ENCODE results near the gene PYROXD2.
"Not testable (repeated sequence)": the region's sequence is repeated elsewhere in the genome, so short reads cannot be mapped to it uniquely, and the experiment has no call there.

Gene PYROXD2

GRCh38 chr10:98383134-98383667 lies 31.8 kb downstream of the PYROXD2 start:
- not testable (repeated sequence) for H3K9me3 ChIP-seq (ENCODE audit: control insufficient read depth in 5 of 5, low read length in 5 of 5); H3K27me3 ChIP-seq (ENCODE audit: control insufficient read depth in 5 of 5, insufficient read depth in 4 of 5, low read length in 5 of 5); H3K9ac ChIP-seq (ENCODE audit: low read length in 5 of 5); H3K4me3 ChIP-seq (ENCODE audit: low read depth in 1 of 5, low read length in 5 of 5); H3K27ac ChIP-seq (ENCODE audit: low read depth, low read length)
- peaks cover 0 to 51% (median 29%) of the 10 kb centered on the region in 5 donors for H3K36me3 ChIP-seq (ENCODE audit: control insufficient read depth in 5 of 5, insufficient read depth in 5 of 5, low read length in 5 of 5)
- peaks cover 0 to 14% (median 0%) of the 10 kb centered on the region in 5 donors for H3K4me1 ChIP-seq (ENCODE audit: control insufficient read depth in 5 of 5, insufficient read depth in 5 of 5, low read length in 5 of 5)

GRCh38 chr10:98382691-98383101 lies 32.3 kb downstream of the PYROXD2 start:
- no peaks in the 10 kb centered on the region for H3K27me3 ChIP-seq (ENCODE audit: control insufficient read depth in 5 of 5, insufficient read depth in 4 of 5, low read length in 5 of 5)
- peaks cover 0 to 46% (median 27%) of the 10 kb centered on the region in 5 donors for H3K36me3 ChIP-seq (ENCODE audit: control insufficient read depth in 5 of 5, insufficient read depth in 5 of 5, low read length in 5 of 5)
- peaks cover 0 to under 1% (median 0%) of the 10 kb centered on the region in 5 donors for H3K9me3 ChIP-seq (ENCODE audit: control insufficient read depth in 5 of 5, low read length in 5 of 5)
- H3K4me1 ChIP-seq (ENCODE audit: control insufficient read depth in 5 of 5, insufficient read depth in 5 of 5, low read length in 5 of 5), result peaks cover 0 to 14% (median 0%) of the 10 kb centered on the region in 5 donors
- H3K27ac ChIP-seq (ENCODE audit: low read depth, low read length), result no peak overlapping the region
- no peak overlapping the region for H3K9ac ChIP-seq (ENCODE audit: low read length in 5 of 5)
- no peak overlapping the region for H3K4me3 ChIP-seq (ENCODE audit: low read depth in 1 of 5, low read length in 5 of 5)

GRCh38 chr10:98380493-98381339 lies 34.3 kb downstream of the PYROXD2 start:
- Histone ChIP-seq H3K4me1 (ENCODE audit: control insufficient read depth in 5 of 5, insufficient read depth in 5 of 5, low read length in 5 of 5) (peaks cover 0 to 13% (median 0%) of the 10 kb centered on the region in 5 donors), H3K27ac (ENCODE audit: low read depth, low read length) (no peak overlapping the region), H3K36me3 (ENCODE audit: control insufficient read depth in 5 of 5, insufficient read depth in 5 of 5, low read length in 5 of 5) (peaks cover 0 to 35% (median 21%) of the 10 kb centered on the region in 5 donors), H3K27me3 (ENCODE audit: control insufficient read depth in 5 of 5, insufficient read depth in 4 of 5, low read length in 5 of 5) (no peaks in the 10 kb centered on the region), H3K9me3 (ENCODE audit: control insufficient read depth in 5 of 5, low read length in 5 of 5) (peaks cover 0 to 6% (median 4%) of the 10 kb centered on the region in 5 donors), H3K4me3 (ENCODE audit: low read depth in 1 of 5, low read length in 5 of 5) (no peak overlapping the region), H3K9ac (ENCODE audit: low read length in 5 of 5) (no peak overlapping the region)

- Histone ChIP-seq H3K9me3 (ENCODE audit: control insufficient read depth in 5 of 5, low read length in 5 of 5) (peaks cover 0 to 6% (median 4%) of the 10 kb centered on the region in 5 donors), H3K4me1 (ENCODE audit: control insufficient read depth in 5 of 5, insufficient read depth in 5 of 5, low read length in 5 of 5) (peaks cover 0 to 16% (median 2%) of the 10 kb centered on the region in 5 donors), H3K27ac (ENCODE audit: low read depth, low read length) (no peak overlapping the region), H3K9ac (ENCODE audit: low read length in 5 of 5) (no peak overlapping the region), H3K36me3 (ENCODE audit: control insufficient read depth in 5 of 5, insufficient read depth in 5 of 5, low read length in 5 of 5) (peaks cover 0 to 20% (median 5%) of the 10 kb centered on the region in 5 donors), H3K27me3 (ENCODE audit: control insufficient read depth in 5 of 5, insufficient read depth in 4 of 5, low read length in 5 of 5) (no peaks in the 10 kb centered on the region), H3K4me3 (ENCODE audit: low read depth in 1 of 5, low read length in 5 of 5) (no peak overlapping the region)
These were observed 36.3 kb downstream of the PYROXD2 start for GRCh38 chr10:98378722-98379121.

GRCh38 chr10:98377536-98377935 lies 37.4 kb downstream of the PYROXD2 start:
- Histone ChIP-seq H3K36me3 (ENCODE audit: control insufficient read depth in 5 of 5, insufficient read depth in 5 of 5, low read length in 5 of 5) (peaks cover 0 to 9% (median 0%) of the 10 kb centered on the region in 5 donors), H3K4me3 (ENCODE audit: low read depth in 1 of 5, low read length in 5 of 5) (no peak overlapping the region), H3K27ac (ENCODE audit: low read depth, low read length) (no peak overlapping the region), H3K27me3 (ENCODE audit: control insufficient read depth in 5 of 5, insufficient read depth in 4 of 5, low read length in 5 of 5) (no peaks in the 10 kb centered on the region), H3K9me3 (ENCODE audit: control insufficient read depth in 5 of 5, low read length in 5 of 5) (peaks cover 0 to 6% (median 4%) of the 10 kb centered on the region in 5 donors), H3K9ac (ENCODE audit: low read length in 5 of 5) (no peak overlapping the region), H3K4me1 (ENCODE audit: control insufficient read depth in 5 of 5, insufficient read depth in 5 of 5, low read length in 5 of 5) (peaks cover 0 to 18% (median 2%) of the 10 kb centered on the region in 5 donors)

- peaks cover 0 to 6% (median 4%) of the 10 kb centered on the region in 5 donors for H3K9me3 ChIP-seq (ENCODE audit: control insufficient read depth in 5 of 5, low read length in 5 of 5)
- H3K4me1 ChIP-seq (ENCODE audit: control insufficient read depth in 5 of 5, insufficient read depth in 5 of 5, low read length in 5 of 5), result peaks cover 0 to 18% (median 2%) of the 10 kb centered on the region in 5 donors
- no peak overlapping the region for H3K27ac ChIP-seq (ENCODE audit: low read depth, low read length)
- H3K4me3 ChIP-seq (ENCODE audit: low read depth in 1 of 5, low read length in 5 of 5), result no peak overlapping the region
- peaks cover 0 to 8% (median 0%) of the 10 kb centered on the region in 5 donors for H3K36me3 ChIP-seq (ENCODE audit: control insufficient read depth in 5 of 5, insufficient read depth in 5 of 5, low read length in 5 of 5)
- H3K27me3 ChIP-seq (ENCODE audit: control insufficient read depth in 5 of 5, insufficient read depth in 4 of 5, low read length in 5 of 5), result no peaks in the 10 kb centered on the region
- H3K9ac ChIP-seq (ENCODE audit: low read length in 5 of 5), result no peak overlapping the region
These were observed 38.0 kb downstream of the PYROXD2 start for GRCh38 chr10:98377001-98377400.

GRCh38 chr10:98376485-98376884 lies 38.5 kb downstream of the PYROXD2 start:
- H3K27ac ChIP-seq (ENCODE audit: low read depth, low read length), result no peak overlapping the region
- H3K9ac ChIP-seq (ENCODE audit: low read length in 5 of 5), result no peak overlapping the region
- H3K36me3 ChIP-seq (ENCODE audit: control insufficient read depth in 5 of 5, insufficient read depth in 5 of 5, low read length in 5 of 5), result peaks cover 0 to 8% (median 0%) of the 10 kb centered on the region in 5 donors
- no peaks in the 10 kb centered on the region for H3K27me3 ChIP-seq (ENCODE audit: control insufficient read depth in 5 of 5, insufficient read depth in 4 of 5, low read length in 5 of 5)
- H3K9me3 ChIP-seq (ENCODE audit: control insufficient read depth in 5 of 5, low read length in 5 of 5), result peaks cover 0 to 6% (median 4%) of the 10 kb centered on the region in 5 donors
- no peak overlapping the region for H3K4me3 ChIP-seq (ENCODE audit: low read depth in 1 of 5, low read length in 5 of 5)
- H3K4me1 ChIP-seq (ENCODE audit: control insufficient read depth in 5 of 5, insufficient read depth in 5 of 5, low read length in 5 of 5), result peaks cover under 1 to 22% (median 5%) of the 10 kb centered on the region in 5 donors

GRCh38 chr10:98374217-98374985 lies 40.6 kb downstream of the PYROXD2 start:
- H3K9ac ChIP-seq (ENCODE audit: low read length in 5 of 5), result peak overlapping the region in 1 of 5 donors; percentile 42
- peaks cover 0 to 6% (median 4%) of the 10 kb centered on the region in 5 donors for H3K9me3 ChIP-seq (ENCODE audit: control insufficient read depth in 5 of 5, low read length in 5 of 5)
- no peak overlapping the region for H3K4me3 ChIP-seq (ENCODE audit: low read depth in 1 of 5, low read length in 5 of 5)
- no peaks in the 10 kb centered on the region for H3K36me3 ChIP-seq (ENCODE audit: control insufficient read depth in 5 of 5, insufficient read depth in 5 of 5, low read length in 5 of 5)
- H3K27me3 ChIP-seq (ENCODE audit: control insufficient read depth in 5 of 5, insufficient read depth in 4 of 5, low read length in 5 of 5), result no peaks in the 10 kb centered on the region
- peaks cover 3 to 31% (median 15%) of the 10 kb centered on the region in 5 donors for H3K4me1 ChIP-seq (ENCODE audit: control insufficient read depth in 5 of 5, insufficient read depth in 5 of 5, low read length in 5 of 5)
- H3K27ac ChIP-seq (ENCODE audit: low read depth, low read length), result no peak overlapping the region

GRCh38 chr10:98373260-98374040 lies 41.5 kb downstream of the PYROXD2 start:
- no peak overlapping the region for H3K27ac ChIP-seq (ENCODE audit: low read depth, low read length)
- H3K4me1 ChIP-seq (ENCODE audit: control insufficient read depth in 5 of 5, insufficient read depth in 5 of 5, low read length in 5 of 5), result peaks cover 3 to 31% (median 15%) of the 10 kb centered on the region in 5 donors
- H3K4me3 ChIP-seq (ENCODE audit: low read depth in 1 of 5, low read length in 5 of 5), result no peak overlapping the region
- no peaks in the 10 kb centered on the region for H3K36me3 ChIP-seq (ENCODE audit: control insufficient read depth in 5 of 5, insufficient read depth in 5 of 5, low read length in 5 of 5)
- peak overlapping the region in 1 of 5 donors; percentile 42 for H3K9ac ChIP-seq (ENCODE audit: low read length in 5 of 5)
- H3K27me3 ChIP-seq (ENCODE audit: control insufficient read depth in 5 of 5, insufficient read depth in 4 of 5, low read length in 5 of 5), result no peaks in the 10 kb centered on the region
- H3K9me3 ChIP-seq (ENCODE audit: control insufficient read depth in 5 of 5, low read length in 5 of 5), result peaks cover 0 to 6% (median 4%) of the 10 kb centered on the region in 5 donors

Data from subcutaneous abdominal adipose tissue (tissue), 5 donors.